Measurements from ENCODE around the gene FALEC. TPM values are rescaled to one million over a fixed set of nuclear protein-coding genes. Genes with fewer than 3 reads are reported as not detected.
A peak's percentile ranks its signal among the peaks of the same experiment; 100 is the strongest.

The FALEC gene
- total RNA-seq, 1 donor: not detected

- H3K4me3 ChIP-seq (ENCODE audit: low read length): no peak overlapping the region
- H3K9me3 ChIP-seq (ENCODE audit: low read depth, low read length): no peaks in the 10 kb centered on the region
- peaks cover 1% of the 10 kb centered on the region for H3K4me1 ChIP-seq (ENCODE audit: insufficient read depth, low read length)
- no peaks in the 10 kb centered on the region for H3K27me3 ChIP-seq (ENCODE audit: insufficient read depth, low read length)
Measured at GRCh38 chr1:150493175-150493574, 22.4 kb upstream of the FALEC start.

DNA sequence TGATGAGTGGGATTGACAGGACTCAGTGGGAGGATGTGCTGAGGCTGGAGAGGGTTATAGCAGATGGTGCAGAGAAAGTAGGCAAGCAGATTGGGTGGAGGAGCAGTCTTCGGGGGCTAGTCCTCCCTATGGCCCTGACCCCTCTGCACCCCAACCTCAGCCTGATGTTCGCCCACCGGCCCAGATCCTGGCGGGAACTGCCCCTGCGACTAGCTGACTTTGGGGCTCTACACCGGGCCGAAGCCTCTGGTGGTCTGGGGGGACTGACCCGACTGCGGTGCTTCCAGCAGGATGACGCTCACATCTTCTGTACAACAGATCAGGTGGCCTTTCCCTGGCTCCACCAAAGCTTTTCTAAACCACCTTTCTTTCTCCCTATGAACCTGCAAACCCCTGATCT, 17.2 kb upstream of the FALEC start:
- H3K4me3 ChIP-seq (ENCODE audit: low read length): no peak overlapping the region
- H3K9me3 ChIP-seq (ENCODE audit: low read depth, low read length): no peaks in the 10 kb centered on the region
- H3K4me1 ChIP-seq (ENCODE audit: insufficient read depth, low read length): no peaks in the 10 kb centered on the region
- no peaks in the 10 kb centered on the region for H3K27me3 ChIP-seq (ENCODE audit: insufficient read depth, low read length)

DNA sequence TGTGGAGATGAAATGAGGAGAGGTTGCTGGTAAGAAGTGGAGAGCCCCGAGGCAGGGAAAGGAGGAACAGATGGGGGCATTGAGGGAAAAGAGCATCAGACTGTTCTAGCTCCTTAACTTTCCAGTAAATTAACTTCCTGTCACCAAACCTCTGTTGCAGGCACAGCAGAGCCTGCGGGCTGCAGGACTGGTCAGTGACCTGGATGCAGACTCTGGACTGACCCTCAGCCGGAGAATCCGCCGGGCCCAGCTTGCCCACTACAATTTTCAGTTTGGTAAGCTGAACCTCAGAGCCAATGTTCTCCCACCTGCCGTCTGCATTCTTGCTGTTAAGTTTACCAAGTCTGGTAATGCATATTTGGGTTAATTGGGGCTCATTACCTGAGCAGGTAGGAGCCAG, 10.1 kb upstream of the FALEC start:
- Histone ChIP-seq H3K4me1 (ENCODE audit: insufficient read depth, low read length) (peaks cover 7% of the 10 kb centered on the region), H3K4me3 (ENCODE audit: low read length) (no peak overlapping the region), H3K27me3 (ENCODE audit: insufficient read depth, low read length) (no peaks in the 10 kb centered on the region), H3K9me3 (ENCODE audit: low read depth, low read length) (no peaks in the 10 kb centered on the region)

- Histone ChIP-seq H3K9me3 (ENCODE audit: low read depth, low read length) (no peaks in the 10 kb centered on the region), H3K27me3 (ENCODE audit: insufficient read depth, low read length) (no peaks in the 10 kb centered on the region), H3K4me3 (ENCODE audit: low read length) (no peak within 1 kb of the TSS), H3K4me1 (ENCODE audit: insufficient read depth, low read length) (peaks cover 7% of the 10 kb centered on the region)
Measured at GRCh38 chr1:150507912-150508864, 7.4 kb upstream of the FALEC start, which contains the start of gene ECM1. TSS of gene ECM1 (plus strand) at chr1:150508109. CDS start at chr1:150508210, 101 bp downstream.

- Histone ChIP-seq H3K9me3 (ENCODE audit: low read depth, low read length) (no peaks in the 10 kb centered on the region), H3K4me1 (ENCODE audit: insufficient read depth, low read length) (peaks cover 7% of the 10 kb centered on the region), H3K27me3 (ENCODE audit: insufficient read depth, low read length) (no peaks in the 10 kb centered on the region), H3K4me3 (ENCODE audit: low read length) (no peak overlapping the region)
Measured at GRCh38 chr1:150508982-150509381, 6.6 kb upstream of the FALEC start.

- peaks cover 20% of the 10 kb centered on the region for H3K4me1 ChIP-seq (ENCODE audit: insufficient read depth, low read length)
- no peak overlapping the region for H3K4me3 ChIP-seq (ENCODE audit: low read length)
- H3K9me3 ChIP-seq (ENCODE audit: low read depth, low read length): no peaks in the 10 kb centered on the region
- H3K27me3 ChIP-seq (ENCODE audit: insufficient read depth, low read length): no peaks in the 10 kb centered on the region
Measured at GRCh38 chr1:150511551-150511950, 4.0 kb upstream of the FALEC start.

GRCh38 chr1:150511985-150512660, 3.4 kb upstream of the FALEC start:
- peaks cover 26% of the 10 kb centered on the region for H3K4me1 ChIP-seq (ENCODE audit: insufficient read depth, low read length)
- H3K27me3 ChIP-seq (ENCODE audit: insufficient read depth, low read length): no peaks in the 10 kb centered on the region

DNA sequence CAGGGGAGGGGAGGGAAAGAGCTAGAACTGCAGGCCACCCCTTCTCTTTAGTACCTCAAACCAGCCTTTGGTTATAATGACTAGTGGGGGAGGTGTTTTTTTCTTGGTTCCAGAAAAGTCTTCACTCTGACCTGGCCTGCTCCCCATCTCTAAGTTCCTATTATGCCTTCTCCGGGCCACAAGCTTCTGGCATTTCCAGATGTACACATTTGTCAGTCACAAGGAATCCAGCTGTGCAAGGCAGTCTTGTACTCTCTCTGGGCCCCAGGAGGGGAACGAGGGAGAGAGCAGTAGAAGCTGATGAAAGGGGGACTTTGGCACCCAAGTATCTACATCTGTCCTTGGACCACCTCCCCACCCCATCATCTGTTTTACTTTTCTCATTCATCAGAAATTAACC, 2.7 kb upstream of the FALEC start:
- Histone ChIP-seq H3K4me3 (ENCODE audit: low read length) (no peak overlapping the region), H3K9me3 (ENCODE audit: low read depth, low read length) (no peaks in the 10 kb centered on the region), H3K27me3 (ENCODE audit: insufficient read depth, low read length) (no peaks in the 10 kb centered on the region), H3K4me1 (ENCODE audit: insufficient read depth, low read length) (peaks cover 27% of the 10 kb centered on the region)

More at GRCh38 chr1:150511985-150512660, 3.4 kb upstream of the FALEC start:
- no peak overlapping the region for H3K4me3 ChIP-seq (ENCODE audit: low read length)
- no peaks in the 10 kb centered on the region for H3K9me3 ChIP-seq (ENCODE audit: low read depth, low read length)

DNA sequence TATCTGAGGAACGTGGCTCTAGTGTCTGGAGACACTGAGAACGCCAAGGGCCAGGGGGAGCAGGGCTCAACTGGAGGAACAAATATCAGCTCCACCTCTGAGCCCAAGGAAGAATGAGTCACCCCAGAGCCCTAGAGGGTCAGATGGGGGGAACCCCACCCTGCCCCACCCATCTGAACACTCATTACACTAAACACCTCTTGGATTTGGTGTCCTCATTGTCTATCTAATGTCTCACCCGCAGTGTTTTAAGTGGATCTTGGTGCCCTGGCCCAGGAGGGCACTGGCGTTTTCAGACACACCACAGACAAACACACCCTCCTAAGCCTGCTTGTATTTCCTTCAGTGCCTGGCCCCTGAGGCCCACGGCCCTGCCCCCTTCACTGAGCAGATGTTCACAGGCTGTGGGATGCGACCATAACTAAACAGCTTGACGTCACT, 2.2 kb upstream of the FALEC start:
- Histone ChIP-seq H3K4me1 (ENCODE audit: insufficient read depth, low read length) (peaks cover 22% of the 10 kb centered on the region), H3K9me3 (ENCODE audit: low read depth, low read length) (no peaks in the 10 kb centered on the region), H3K4me3 (ENCODE audit: low read length) (no peak overlapping the region), H3K27me3 (ENCODE audit: insufficient read depth, low read length) (no peaks in the 10 kb centered on the region)

DNA sequence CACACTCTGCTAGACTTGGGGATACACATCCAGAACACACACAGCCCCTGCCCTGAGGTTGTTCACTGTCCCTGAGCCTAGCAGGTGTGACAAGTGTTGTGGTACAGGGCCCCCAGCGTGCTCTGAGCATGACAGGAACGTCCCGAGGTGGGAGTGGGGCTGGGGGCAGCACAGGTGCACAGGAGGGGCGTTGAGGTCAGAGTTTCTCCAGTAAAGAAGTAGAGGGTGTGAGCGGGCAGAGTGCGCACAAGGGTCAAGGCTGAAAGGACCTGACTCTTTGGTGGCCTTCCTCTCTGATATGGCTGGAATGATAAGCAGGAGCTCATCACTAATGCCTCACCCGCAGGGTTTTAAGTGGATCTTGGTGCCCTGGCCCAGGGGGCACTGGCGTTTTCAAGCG, 1.3 kb upstream of the FALEC start:
- Histone ChIP-seq H3K4me3 (ENCODE audit: low read length) (no peak overlapping the region), H3K4me1 (ENCODE audit: insufficient read depth, low read length) (peaks cover 20% of the 10 kb centered on the region), H3K27me3 (ENCODE audit: insufficient read depth, low read length) (no peaks in the 10 kb centered on the region), H3K9me3 (ENCODE audit: low read depth, low read length) (no peaks in the 10 kb centered on the region)

DNA sequence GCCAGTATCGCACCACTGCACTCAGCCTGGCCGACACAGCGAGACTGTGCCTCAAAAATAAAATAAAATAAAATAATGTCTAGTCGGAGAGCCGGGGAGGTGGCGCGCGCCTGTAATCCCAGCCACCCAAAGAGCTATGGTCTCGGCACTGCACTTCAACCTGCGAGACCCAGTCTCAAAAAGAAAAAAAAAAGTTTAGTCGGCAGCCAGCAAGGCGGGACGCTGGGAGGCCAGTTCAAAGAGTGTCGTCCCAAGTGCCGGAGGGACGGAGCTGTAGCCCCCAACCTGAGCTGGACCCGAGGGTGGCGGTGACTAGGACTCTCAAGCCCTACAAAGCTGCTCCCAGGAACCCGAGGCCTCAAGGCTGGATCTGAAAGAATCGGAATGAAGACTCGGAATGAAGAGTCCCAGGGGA, 632 bp upstream of the FALEC start:
- H3K4me1 ChIP-seq (ENCODE audit: insufficient read depth, low read length): peaks cover 20% of the 10 kb centered on the region
- peak overlapping the region; percentile 52 for H3K4me3 ChIP-seq (ENCODE audit: low read length)
- H3K9me3 ChIP-seq (ENCODE audit: low read depth, low read length): no peaks in the 10 kb centered on the region
- no peaks in the 10 kb centered on the region for H3K27me3 ChIP-seq (ENCODE audit: insufficient read depth, low read length)

DNA sequence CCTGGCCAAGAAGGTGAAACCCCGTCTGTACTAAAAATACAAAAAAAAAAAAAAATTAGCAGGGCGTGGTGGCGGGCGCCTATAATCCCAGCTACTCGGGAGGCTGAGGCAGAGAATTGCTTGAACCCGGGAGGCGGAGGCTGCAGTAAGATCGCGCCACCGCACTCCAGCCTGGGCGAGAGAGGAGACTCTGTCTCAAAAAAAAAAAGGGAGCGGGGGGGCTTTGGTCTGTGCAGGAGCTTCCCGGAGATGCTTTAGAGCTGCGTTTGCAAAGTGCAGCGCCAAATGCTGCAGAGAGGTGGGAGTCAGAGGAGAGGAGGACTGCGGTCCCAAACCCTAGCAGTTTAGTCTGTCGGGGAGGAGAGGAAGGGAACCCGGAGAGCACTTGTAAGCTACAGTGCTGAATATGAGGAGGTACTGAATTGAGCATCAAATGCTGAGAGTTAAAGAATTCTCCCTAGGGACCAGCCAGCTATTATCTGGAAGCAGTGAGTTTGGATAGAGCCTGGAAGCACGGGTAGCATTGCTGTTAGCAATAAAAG, 569 bp downstream of the FALEC start:
- peaks cover 20% of the 10 kb centered on the region for H3K4me1 ChIP-seq (ENCODE audit: insufficient read depth, low read length)
- peak overlapping the region; percentile 52 for H3K4me3 ChIP-seq (ENCODE audit: low read length)
- H3K27me3 ChIP-seq (ENCODE audit: insufficient read depth, low read length): no peaks in the 10 kb centered on the region
- H3K9me3 ChIP-seq (ENCODE audit: low read depth, low read length): no peaks in the 10 kb centered on the region

DNA sequence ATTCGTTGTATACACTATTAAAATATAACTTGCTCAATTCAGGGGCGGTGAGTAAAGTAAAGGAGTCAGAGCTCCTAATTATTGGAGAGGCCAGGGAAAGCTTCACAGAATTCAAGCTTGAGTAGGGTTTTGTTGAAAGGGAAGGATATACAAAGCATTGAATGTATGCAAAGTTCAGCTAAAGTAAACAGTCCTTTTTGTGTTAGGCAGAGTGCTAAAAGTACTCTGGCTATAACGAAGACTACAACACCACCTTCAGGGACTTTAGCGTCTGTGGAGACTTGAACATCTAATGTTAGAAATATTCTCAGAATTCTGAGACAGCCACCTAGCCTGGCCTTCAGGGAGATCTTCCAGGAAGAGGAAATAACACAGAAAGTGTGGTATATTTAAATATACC, 1.1 kb downstream of the FALEC start:
- Histone ChIP-seq H3K27me3 (ENCODE audit: insufficient read depth, low read length) (no peaks in the 10 kb centered on the region), H3K4me1 (ENCODE audit: insufficient read depth, low read length) (peaks cover 20% of the 10 kb centered on the region), H3K9me3 (ENCODE audit: low read depth, low read length) (no peaks in the 10 kb centered on the region), H3K4me3 (ENCODE audit: low read length) (no peak overlapping the region)

DNA sequence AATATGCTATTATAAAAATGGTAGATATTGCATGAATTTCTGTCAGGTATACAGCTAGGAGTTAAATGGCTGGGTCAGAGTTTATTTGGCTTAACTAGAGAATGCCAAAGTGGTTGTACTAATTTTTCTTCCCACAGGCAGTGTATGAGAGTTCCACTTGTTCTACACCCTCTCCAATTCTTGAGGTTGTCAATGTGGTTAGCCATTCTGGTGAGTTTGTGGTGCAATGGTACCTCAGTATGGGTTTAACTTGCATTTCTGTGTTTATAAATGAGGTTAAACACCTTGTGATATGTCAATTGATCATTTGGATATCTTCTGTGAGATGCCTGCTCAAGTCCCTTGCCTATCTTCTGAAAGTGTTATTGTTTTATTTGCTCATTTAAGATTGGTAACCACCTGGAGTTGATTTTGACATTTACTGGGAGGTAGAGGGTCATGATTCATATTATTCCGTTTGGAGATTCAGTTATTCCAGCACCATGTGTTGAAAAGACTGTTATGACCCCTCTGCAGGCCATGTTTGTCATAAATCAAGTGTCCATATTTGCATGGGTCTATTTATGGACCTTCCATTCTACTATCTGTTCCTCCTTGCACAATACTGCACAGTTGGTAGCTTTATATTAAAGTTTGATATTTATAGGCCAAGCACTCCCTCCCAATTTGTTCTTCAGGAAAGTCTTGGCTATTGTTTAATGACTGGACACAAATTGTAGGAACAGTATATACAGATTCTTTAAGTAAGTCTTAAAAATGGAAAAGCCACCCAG, 5.8 kb downstream of the FALEC start:
- H3K4me1 ChIP-seq (ENCODE audit: insufficient read depth, low read length): peaks cover 8% of the 10 kb centered on the region

More for the DNA sequence above, 5.8 kb downstream of the FALEC start:
- Histone ChIP-seq H3K9me3 (ENCODE audit: low read depth, low read length) (no peaks in the 10 kb centered on the region), H3K27me3 (ENCODE audit: insufficient read depth, low read length) (no peaks in the 10 kb centered on the region), H3K4me3 (ENCODE audit: low read length) (no peak overlapping the region)

All from mononuclear cell (primary cell).